ENCODE results near the gene MLST8. TPM values are rescaled to one million over a fixed set of nuclear protein-coding genes. Genes with fewer than 3 reads are reported as not detected.

The MLST8 gene
- total RNA-seq, 2 donors from 2014 or later = 32.4 to 59.0 TPM

- H3K27me3 ChIP-seq = no peaks in the 10 kb centered on the region
- no peak overlapping the region for H3K27ac ChIP-seq
- TF ChIP-seq CTCF (IDR thresholded peaks at IDR 0.05) (no peak), POLR2A (IDR thresholded peaks at IDR 0.05) (no peak)
- no peak for DNase-seq
- no peak for ATAC-seq
- intact Hi-C loops (cut with DNase I) = no loop called here
- WGBS, 2 donors = 90 to 92% methylated on average over 5 to 8 of the region's 8 CpGs
- H3K9me3 ChIP-seq = no peaks in the 10 kb centered on the region
- H3K4me1 ChIP-seq = no peaks in the 10 kb centered on the region
- no peaks in the 10 kb centered on the region for H3K36me3 ChIP-seq (replicated peaks in 1 of 2; ENCODE audit: insufficient read depth in 1 of 2, low read depth in 2 of 2)
- H3K4me3 ChIP-seq = no peak overlapping the region
Observed at GRCh38 chr16:2188395-2188794, 16.9 kb upstream of the MLST8 start.

GRCh38 chr16:2189252-2189893 lies 15.9 kb upstream of the MLST8 start:
- DNase-seq (no peak), ATAC-seq (no peak)
- H3K4me1 ChIP-seq = no peaks in the 10 kb centered on the region
- intact Hi-C loops (cut with DNase I) = no loop called here
- H3K9me3 ChIP-seq = no peaks in the 10 kb centered on the region
- H3K27ac ChIP-seq = no peak overlapping the region
- no peak overlapping the region for H3K4me3 ChIP-seq
- H3K36me3 ChIP-seq (replicated peaks in 1 of 2; ENCODE audit: insufficient read depth in 1 of 2, low read depth in 2 of 2) = no peaks in the 10 kb centered on the region
- H3K27me3 ChIP-seq = no peaks in the 10 kb centered on the region
- WGBS, 2 donors = 96 to 97% methylated on average over 5 to 15 of the region's 25 CpGs
- TF ChIP-seq POLR2A (IDR thresholded peaks at IDR 0.05) (no peak), CTCF (IDR thresholded peaks at IDR 0.05) (no peak)

DNA sequence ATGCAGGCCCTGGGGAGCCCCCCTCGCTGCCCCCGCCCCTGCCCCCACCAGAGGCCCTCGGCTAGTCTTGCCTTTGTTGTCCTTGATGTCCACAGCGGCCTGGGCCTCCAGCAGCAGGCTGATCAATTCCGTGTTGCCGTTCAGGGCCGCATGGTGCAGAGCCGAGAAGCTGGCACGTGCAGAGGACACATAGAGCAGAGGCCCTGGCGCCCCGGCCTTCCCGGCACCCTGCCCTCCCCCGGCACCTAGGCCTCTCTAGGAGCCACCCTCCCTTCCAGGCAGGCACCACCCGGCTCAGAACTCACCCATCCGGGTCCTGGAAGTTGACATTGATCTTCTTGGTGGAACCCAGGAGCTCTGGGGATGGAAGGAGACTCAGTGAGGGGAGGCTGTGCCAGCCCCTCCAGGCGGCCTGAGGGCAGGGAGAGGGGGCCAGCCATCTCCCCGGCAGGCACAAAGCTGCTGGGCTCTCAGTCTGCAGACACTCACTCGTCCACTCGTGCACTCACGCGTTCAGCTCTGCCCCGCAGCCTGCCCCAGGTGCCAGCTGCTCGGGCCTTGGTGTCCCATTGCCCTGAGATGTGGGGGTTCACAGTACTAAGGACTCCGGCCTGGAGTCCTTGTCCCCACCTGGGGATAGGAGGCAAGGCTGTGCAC lies 15.1 kb upstream of the MLST8 start:
- no peak for DNase-seq
- no peak overlapping the region for H3K4me3 ChIP-seq
- no peaks in the 10 kb centered on the region for H3K36me3 ChIP-seq (replicated peaks in 1 of 2; ENCODE audit: insufficient read depth in 1 of 2, low read depth in 2 of 2)
- intact Hi-C loops (cut with DNase I) = no loop called here
- H3K9me3 ChIP-seq = no peaks in the 10 kb centered on the region
- no peak overlapping the region for H3K27ac ChIP-seq
- ATAC-seq = no peak
- 78 to 87% methylated on average over 9 to 24 of the region's 24 CpGs for WGBS, 2 donors
- H3K27me3 ChIP-seq = no peaks in the 10 kb centered on the region
- TF ChIP-seq CTCF (IDR thresholded peaks at IDR 0.05) = no peak
- no peak for TF ChIP-seq POLR2A (IDR thresholded peaks at IDR 0.05)
- H3K4me1 ChIP-seq = peaks cover 3% of the 10 kb centered on the region

DNA sequence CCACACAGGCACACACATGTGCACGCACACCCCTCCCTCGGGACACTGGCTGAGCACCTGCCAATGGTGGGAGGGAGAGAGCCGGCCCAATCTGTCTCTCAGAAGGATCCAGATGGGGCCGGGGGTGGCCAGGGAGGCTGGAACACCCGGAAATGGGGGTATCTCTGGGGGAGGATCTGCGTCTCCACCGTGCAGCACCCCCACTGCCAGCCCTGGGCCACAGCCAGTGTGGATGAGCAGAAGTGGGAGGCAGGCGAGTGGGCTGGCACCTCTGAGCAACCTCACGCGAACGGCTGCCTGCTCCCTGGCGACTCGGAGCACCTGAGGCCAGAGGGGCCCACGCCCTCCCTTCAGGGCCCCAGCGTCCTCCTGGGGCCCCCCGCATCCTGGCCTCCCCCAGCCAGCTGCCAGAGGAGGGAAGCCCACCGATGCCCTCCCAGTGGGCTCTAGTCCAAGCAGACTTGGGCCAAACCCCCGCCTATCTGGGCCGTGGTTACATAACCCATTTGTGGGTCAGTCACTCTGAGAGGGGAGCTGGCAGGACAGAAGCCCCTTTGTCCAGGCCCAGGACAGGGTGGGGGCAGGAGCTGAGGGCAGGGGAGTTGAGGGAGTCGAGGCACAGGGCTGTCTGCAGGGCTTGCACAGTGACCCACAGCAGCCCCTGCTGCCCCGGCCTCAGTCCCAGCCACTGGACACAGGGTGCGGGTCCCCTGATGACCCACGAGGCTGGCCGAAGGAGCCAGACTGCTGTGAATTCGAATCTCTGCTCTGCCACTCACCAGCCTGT lies 14.4 kb upstream of the MLST8 start:
- no peak overlapping the region for H3K4me3 ChIP-seq
- DNase-seq (no peak), ATAC-seq (no peak)
- TF ChIP-seq POLR2A (IDR thresholded peaks at IDR 0.05) (no peak), CTCF (IDR thresholded peaks at IDR 0.05) (no peak)
- no peaks in the 10 kb centered on the region for H3K36me3 ChIP-seq (replicated peaks in 1 of 2; ENCODE audit: insufficient read depth in 1 of 2, low read depth in 2 of 2)
- H3K27me3 ChIP-seq = no peaks in the 10 kb centered on the region
- 67 to 78% methylated on average over 6 to 21 of the region's 25 CpGs for WGBS, 2 donors
- H3K4me1 ChIP-seq = peaks cover 10% of the 10 kb centered on the region
- intact Hi-C loops (cut with DNase I) = no loop called here
- no peak overlapping the region for H3K27ac ChIP-seq
- H3K9me3 ChIP-seq = no peaks in the 10 kb centered on the region

Data from body of pancreas (tissue), 4 donors.